HCT116 (cell line): Measurements from ENCODE around the gene GALP. TPM values are rescaled to one million over a fixed set of nuclear protein-coding genes. Genes with fewer than 3 reads are reported as not detected.

Experiments
- ATAC-seq: fragments of 200-7000 bp; cut with Tn5 transposase; 2 replicates; pipeline ENCODE4 v1.9.1; 2020; ENCODE audit warnings: mild to moderate bottlenecking, moderate library complexity
- BruUV-seq: library from RNA; stranded (reverse); fragments of 400-500 nt; replicated peaks from 2 replicates; lab custom pipeline; 2021; lab: Mats Ljungman, UMichigan
- CTCF ChIA-PET: fragments of 300-600 bp; sonication (Branson Sonifier 250); formaldehyde crosslinking; loops from one replicate; lab custom pipeline; 2021; ENCODE audit warnings: antibody characterized with exemption; lab: Charles Lee
- POLR2A ChIA-PET: fragments of 300-600, 350-600 bp; sonication (Branson Sonifier 250); formaldehyde crosslinking; loops from one replicate; lab custom pipeline; 2021; ENCODE audit warnings: antibody characterized with exemption; lab: Charles Lee
- RAD21 ChIA-PET, 2 experiments: fragments of 300-600 bp; sonication (Branson Sonifier 250); formaldehyde crosslinking; loops; one replicate each; lab custom pipeline; 2023; ENCODE audit warnings: low total read pairs in 2 of 2; ENCODE audit not compliant: uncharacterized antibody in 2 of 2, unreplicated experiment in 2 of 2, low non-redundant PET in 1 of 2; lab: Charles Lee
- DNase-seq: peaks from one replicate; pipeline ENCODE4 v3.0.0-alpha.2; 2010; ENCODE audit warnings: low read depth, low spot score
- H2AFZ ChIP-seq: fragments of 200-600 bp; shearing (Covaris generic), sonication (generic); 2 replicates; pipeline ENCODE4 v1.6.1; 2017; ENCODE audit warnings: low read depth, mixed run types, mixed read lengths, antibody characterized with exemption, low read length; ENCODE audit not compliant: poor library complexity, severe bottlenecking
- H3K27ac ChIP-seq: 2 replicates; pipeline ENCODE4 v1.5.1; 2012; ENCODE audit warnings: low read depth, low read length
- H3K27me3 ChIP-seq: fragments of 200-600 bp; sonication (generic); 2 replicates; pipeline ENCODE4 v1.6.1; 2016; ENCODE audit warnings: mixed run types, low read length, mixed read lengths; ENCODE audit not compliant: insufficient read depth
- H3K36me3 ChIP-seq, 2 experiments: fragments of 200-500 bp in 1 of 2; fragments of 200-600 bp in 1 of 2; sonication (Bioruptor generic) in 1 of 2; sonication (generic) in 1 of 2; 2 replicates each; pipeline versions ENCODE4 v1.5.1 to v1.6.1; 2014 to 2016; ENCODE audit warnings: low read length in 2 of 2, inconsistent platforms in 1 of 2, mixed read lengths in 1 of 2, mixed run types in 1 of 2; ENCODE audit not compliant: insufficient read depth in 2 of 2, control insufficient read depth in 1 of 2
- H3K4me1 ChIP-seq, 2 experiments: fragments of 200-600 bp in 1 of 2; sonication (generic) in 1 of 2; 2 replicates each; pipeline versions ENCODE4 v1.5.1 to v1.6.1; 2012 to 2017; ENCODE audit warnings: low read length in 2 of 2, inconsistent platforms in 1 of 2, mild to moderate bottlenecking in 1 of 2, mixed read lengths in 1 of 2, mixed run types in 1 of 2, moderate library complexity in 1 of 2; ENCODE audit not compliant: insufficient read depth in 2 of 2, control insufficient read depth in 1 of 2
- H3K4me2 ChIP-seq: fragments of 200-600 bp; sonication (generic); 2 replicates; pipeline ENCODE4 v1.6.1; 2017; ENCODE audit warnings: mixed run types, low read length, mixed read lengths
- H3K4me3 ChIP-seq, 2 experiments: fragments of 200-600 bp in 1 of 2; sonication (generic) in 1 of 2; replicated peaks in 1 of 2; 2 replicates each; pipeline ENCODE4 v1.5.1; 2011 to 2016; ENCODE audit warnings: low read length in 2 of 2, control low read depth in 1 of 2, low read depth in 1 of 2, mild to moderate bottlenecking in 1 of 2, mixed read lengths in 1 of 2, mixed run types in 1 of 2
- H3K79me2 ChIP-seq: fragments of 200-600 bp; sonication (generic); 2 replicates; pipeline ENCODE4 v1.6.1; 2017; ENCODE audit warnings: mild to moderate bottlenecking, mixed run types, low read length, moderate library complexity, mixed read lengths; ENCODE audit not compliant: insufficient read depth
- H3K9ac ChIP-seq: fragments of 200-600 bp; sonication (generic); 2 replicates; pipeline ENCODE4 v1.6.1; 2016; ENCODE audit warnings: low read length, mixed read lengths
- H3K9me2 ChIP-seq: fragments of 200-600 bp; sonication (generic), shearing (Covaris generic); 2 replicates; pipeline ENCODE4 v1.6.1; 2017; ENCODE audit warnings: mixed run types, mild to moderate bottlenecking, moderate library complexity; ENCODE audit not compliant: insufficient read depth
- H3K9me3 ChIP-seq, 2 experiments: fragments of 200-500 bp in 1 of 2; fragments of 200-600 bp in 1 of 2; sonication (Bioruptor generic) in 1 of 2; sonication (generic) in 1 of 2; 2 replicates each; pipeline ENCODE4 v1.6.1; 2014 to 2017; ENCODE audit warnings: low read length in 2 of 2, mixed read lengths in 2 of 2, inconsistent platforms in 1 of 2, low read depth in 1 of 2, mild to moderate bottlenecking in 1 of 2, mixed run types in 1 of 2, moderate library complexity in 1 of 2; ENCODE audit not compliant: control insufficient read depth in 1 of 2, insufficient read depth in 1 of 2
- H4K20me1 ChIP-seq: fragments of 200-600 bp; sonication (generic), shearing (Covaris generic); 2 replicates; pipeline ENCODE4 v1.6.1; 2017; ENCODE audit warnings: mixed run types, mild to moderate bottlenecking, moderate library complexity; ENCODE audit not compliant: insufficient read depth
- CBX3 ChIP-seq: IDR thresholded peaks from 2 replicates; pipeline ENCODE4 v1.6.1; 2012; ENCODE audit warnings: low read depth
- CEBPB ChIP-seq: IDR thresholded peaks from 2 replicates; pipeline ENCODE4 v1.6.1; 2012; ENCODE audit warnings: low read depth
- EGR1 ChIP-seq: IDR thresholded peaks from 2 replicates; pipeline ENCODE4 v1.6.1; 2012; ENCODE audit warnings: low read depth
- ELF1 ChIP-seq: IDR thresholded peaks from 2 replicates; pipeline ENCODE4 v1.6.1; 2012; ENCODE audit warnings: low read depth, borderline replicate concordance
- JUND ChIP-seq: IDR thresholded peaks from 2 replicates; pipeline ENCODE4 v1.6.1; 2012
- POLR2A ChIP-seq: IDR thresholded peaks from 2 replicates; pipeline ENCODE4 v1.7.0; 2011; ENCODE audit warnings: borderline replicate concordance; ENCODE audit not compliant: insufficient read depth, insufficient read length; ENCODE audit errors: extremely low read depth
- RAD21 ChIP-seq: IDR thresholded peaks from 2 replicates; pipeline ENCODE4 v1.6.1; 2012; ENCODE audit warnings: low read depth, mild to moderate bottlenecking
- SRF ChIP-seq: IDR thresholded peaks from 2 replicates; pipeline ENCODE4 v1.6.1; 2012; ENCODE audit warnings: low read depth
- YY1 ChIP-seq: IDR thresholded peaks from 2 replicates; pipeline ENCODE4 v1.6.1; 2011; ENCODE audit warnings: low read length, low read depth, moderate library complexity, mild to moderate bottlenecking; ENCODE audit not compliant: insufficient replicate concordance; ENCODE audit errors: extremely low read depth
- ZFX ChIP-seq: fragments of 450-650 bp; IDR thresholded peaks from 2 replicates; pipeline ENCODE4 v1.6.1; 2017
- ZNF274 ChIP-seq: fragments of 200-500 bp; sonication (Bioruptor generic); IDR thresholded peaks from 2 replicates; pipeline ENCODE4 v1.6.1; 2014; ENCODE audit warnings: mild to moderate bottlenecking, low read depth, low read length, inconsistent platforms
- intact Hi-C: fragments of 100-400 bp; cut with micrococcal nuclease; formaldehyde crosslinking; loops from 2 replicates; pipeline ENCODE4 v1.10.0; 2022
- total RNA-seq: library from RNA; stranded (reverse); gene quantifications from one replicate; pipeline ENCODE4 v1.2.1, GENCODE V29; 2021; ENCODE audit not compliant: unreplicated experiment
- TF ChIP-seq, protein P1 (sequence below): IDR thresholded peaks from 2 replicates; pipeline ENCODE4 v1.6.1; 2011; ENCODE audit warnings: mild to moderate bottlenecking, low read length, moderate library complexity; ENCODE audit not compliant: insufficient replicate concordance; ENCODE audit errors: extremely low read depth
- TF ChIP-seq, protein P2 (sequence below), 3 experiments: fragments of 200-600 bp in 1 of 3; sonication (generic) in 1 of 3; IDR thresholded peaks in 2 of 3; conservative IDR thresholded peaks in 1 of 3; 2 replicates each; pipeline ENCODE4 v1.5.1; 2012 to 2017; ENCODE audit warnings: low read depth in 2 of 3, low read length in 2 of 3, antibody characterized with exemption in 1 of 3, borderline replicate concordance in 1 of 3, control low read depth in 1 of 3, mild to moderate bottlenecking in 1 of 3, mixed read lengths in 1 of 3, mixed run types in 1 of 3, moderate library complexity in 1 of 3; ENCODE audit not compliant: insufficient read depth in 1 of 3
- TF ChIP-seq, protein P3 (sequence below): IDR thresholded peaks from 2 replicates; pipeline ENCODE4 v1.6.1; 2012

The GALP gene
- total RNA-seq, 1 experiment from 2014 or later, result not detected

DNA sequence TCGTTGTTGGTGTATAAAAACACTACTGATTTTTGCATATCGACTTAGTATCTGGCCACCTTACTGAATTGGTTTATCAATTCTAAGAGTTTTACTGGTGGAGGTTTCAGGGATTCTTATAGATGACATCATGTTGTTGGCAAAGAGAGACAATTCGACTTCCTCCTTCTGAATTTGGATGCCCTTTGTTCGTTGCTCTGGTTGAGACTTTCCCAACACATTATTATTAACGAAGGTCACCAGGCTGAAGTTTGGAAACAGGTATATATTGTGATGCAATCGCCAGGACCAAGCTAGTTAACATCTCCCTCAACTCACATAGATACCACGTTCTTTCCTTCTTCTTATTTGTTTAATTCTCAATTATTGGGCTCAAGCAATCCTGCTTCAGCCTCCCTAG lies 23.9 kb downstream of the GALP start:
- POLR2A ChIA-PET, result no interaction called here
- CTCF ChIA-PET, result interaction anchor here (1.0 kb wide), 1 partner anchor 110 kb away, joined by 3 read pairs; no protein-coding TSS in a partner anchor
- Histone ChIP-seq H4K20me1 (no peaks in the 10 kb centered on the region), H2AFZ (no peak overlapping the region), H3K79me2 (no peaks in the 10 kb centered on the region), H3K4me3 (no peak overlapping the region), H3K27me3 (no peaks in the 10 kb centered on the region; the same call in 1 of the 2 replicates), H3K9ac (no peak overlapping the region), H3K4me2 (no peak overlapping the region), H3K27ac (no peak overlapping the region), H3K9me3 (no peaks in the 10 kb centered on the region), H3K4me1 (no peaks in the 10 kb centered on the region), H3K9me2 (no peaks in the 10 kb centered on the region), H3K36me3 (no peaks in the 10 kb centered on the region)
- DNase-seq (no peak), ATAC-seq (no peak)
- RAD21 ChIA-PET, result no interaction called here
- TF ChIP-seq, protein P1, sequence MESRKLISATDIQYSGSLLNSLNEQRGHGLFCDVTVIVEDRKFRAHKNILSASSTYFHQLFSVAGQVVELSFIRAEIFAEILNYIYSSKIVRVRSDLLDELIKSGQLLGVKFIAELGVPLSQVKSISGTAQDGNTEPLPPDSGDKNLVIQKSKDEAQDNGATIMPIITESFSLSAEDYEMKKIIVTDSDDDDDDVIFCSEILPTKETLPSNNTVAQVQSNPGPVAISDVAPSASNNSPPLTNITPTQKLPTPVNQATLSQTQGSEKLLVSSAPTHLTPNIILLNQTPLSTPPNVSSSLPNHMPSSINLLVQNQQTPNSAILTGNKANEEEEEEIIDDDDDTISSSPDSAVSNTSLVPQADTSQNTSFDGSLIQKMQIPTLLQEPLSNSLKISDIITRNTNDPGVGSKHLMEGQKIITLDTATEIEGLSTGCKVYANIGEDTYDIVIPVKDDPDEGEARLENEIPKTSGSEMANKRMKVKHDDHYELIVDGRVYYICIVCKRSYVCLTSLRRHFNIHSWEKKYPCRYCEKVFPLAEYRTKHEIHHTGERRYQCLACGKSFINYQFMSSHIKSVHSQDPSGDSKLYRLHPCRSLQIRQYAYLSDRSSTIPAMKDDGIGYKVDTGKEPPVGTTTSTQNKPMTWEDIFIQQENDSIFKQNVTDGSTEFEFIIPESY, result no peak
- no peak for TF ChIP-seq ZNF274
- TF ChIP-seq, protein P2, sequence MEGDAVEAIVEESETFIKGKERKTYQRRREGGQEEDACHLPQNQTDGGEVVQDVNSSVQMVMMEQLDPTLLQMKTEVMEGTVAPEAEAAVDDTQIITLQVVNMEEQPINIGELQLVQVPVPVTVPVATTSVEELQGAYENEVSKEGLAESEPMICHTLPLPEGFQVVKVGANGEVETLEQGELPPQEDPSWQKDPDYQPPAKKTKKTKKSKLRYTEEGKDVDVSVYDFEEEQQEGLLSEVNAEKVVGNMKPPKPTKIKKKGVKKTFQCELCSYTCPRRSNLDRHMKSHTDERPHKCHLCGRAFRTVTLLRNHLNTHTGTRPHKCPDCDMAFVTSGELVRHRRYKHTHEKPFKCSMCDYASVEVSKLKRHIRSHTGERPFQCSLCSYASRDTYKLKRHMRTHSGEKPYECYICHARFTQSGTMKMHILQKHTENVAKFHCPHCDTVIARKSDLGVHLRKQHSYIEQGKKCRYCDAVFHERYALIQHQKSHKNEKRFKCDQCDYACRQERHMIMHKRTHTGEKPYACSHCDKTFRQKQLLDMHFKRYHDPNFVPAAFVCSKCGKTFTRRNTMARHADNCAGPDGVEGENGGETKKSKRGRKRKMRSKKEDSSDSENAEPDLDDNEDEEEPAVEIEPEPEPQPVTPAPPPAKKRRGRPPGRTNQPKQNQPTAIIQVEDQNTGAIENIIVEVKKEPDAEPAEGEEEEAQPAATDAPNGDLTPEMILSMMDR (IDR thresholded peaks at IDR 0.05 in 2 of 3, conservative IDR thresholded peaks at IDR 0.05 in 1 of 3; ENCODE audit: borderline replicate concordance in 1 of 3, insufficient read depth in 1 of 3, low read depth in 2 of 3, low read length in 2 of 3), result no peak
- no peak for TF ChIP-seq ZFX
- TF ChIP-seq, protein P3, sequence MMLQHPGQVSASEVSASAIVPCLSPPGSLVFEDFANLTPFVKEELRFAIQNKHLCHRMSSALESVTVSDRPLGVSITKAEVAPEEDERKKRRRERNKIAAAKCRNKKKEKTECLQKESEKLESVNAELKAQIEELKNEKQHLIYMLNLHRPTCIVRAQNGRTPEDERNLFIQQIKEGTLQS, result no peak
- no peak for TF ChIP-seq POLR2A
- TF ChIP-seq CBX3, result no peak
- no peak for TF ChIP-seq RAD21
- no peak for TF ChIP-seq JUND
- TF ChIP-seq ELF1, result no peak
- no peak for TF ChIP-seq EGR1
- TF ChIP-seq CEBPB, result no peak
- TF ChIP-seq YY1, result no peak
- TF ChIP-seq SRF, result no peak
- no TSS peak for BruUV-seq
- intact Hi-C loops, result no loop called here
